Immature natural killer cell (primary cell): ENCODE data around the gene TMEM143. TPM values are rescaled to one million over a fixed set of nuclear protein-coding genes. Genes with fewer than 3 reads are reported as not detected.

Experiments used
- DNase-seq, 3 donors: peaks; one replicate each; pipeline ENCODE4 v3.0.0; 2022; ENCODE audit warnings: mixed read lengths in 1 of 3
- H3K27ac Mint-ChIP-seq, 6 donors: one replicate each; pipeline ENCODE4 v1.8.0; 2020; ENCODE audit warnings: mixed read lengths in 6 of 6, mild to moderate bottlenecking in 5 of 6, inconsistent platforms in 4 of 6, moderate library complexity in 3 of 6
- H3K27me3 Mint-ChIP-seq, 3 donors: one replicate each; pipeline ENCODE4 v1.8.0; 2020 to 2021; ENCODE audit warnings: low read depth in 3 of 3, mild to moderate bottlenecking in 3 of 3, mixed read lengths in 3 of 3, moderate library complexity in 3 of 3, inconsistent platforms in 1 of 3
- H3K36me3 Mint-ChIP-seq, 3 donors: one replicate each; pipeline ENCODE4 v1.8.0; 2020; ENCODE audit warnings: mixed read lengths in 3 of 3, inconsistent platforms in 2 of 3, mild to moderate bottlenecking in 2 of 3
- H3K4me1 Mint-ChIP-seq, 2 donors: one replicate each; pipeline ENCODE4 v1.8.0; 2020; ENCODE audit warnings: inconsistent platforms in 2 of 2, mild to moderate bottlenecking in 2 of 2, mixed read lengths in 2 of 2, moderate library complexity in 1 of 2
- H3K4me3 Mint-ChIP-seq, 5 donors: one replicate each; pipeline ENCODE4 v1.8.0; 2020; ENCODE audit warnings: mild to moderate bottlenecking in 5 of 5, mixed read lengths in 5 of 5, inconsistent platforms in 3 of 5, moderate library complexity in 3 of 5
- H3K9me3 Mint-ChIP-seq, 6 donors: one replicate each; pipeline ENCODE4 v1.8.0; 2020; ENCODE audit warnings: mild to moderate bottlenecking in 6 of 6, mixed read lengths in 6 of 6, inconsistent platforms in 4 of 6, moderate library complexity in 3 of 6
- polyA plus RNA-seq, 3 donors: library from polyadenylated mRNA; unstranded; fragments of 300-500 nt; fragmentation: Illumina TruSeq; gene quantifications; one replicate each; pipeline ENCODE4 v1.2.3, GENCODE V29; 2021

Gene TMEM143
- polyA plus RNA-seq, 3 donors from 2014 or later, result 2.8 to 6.3 (median 3.1) TPM

DNA sequence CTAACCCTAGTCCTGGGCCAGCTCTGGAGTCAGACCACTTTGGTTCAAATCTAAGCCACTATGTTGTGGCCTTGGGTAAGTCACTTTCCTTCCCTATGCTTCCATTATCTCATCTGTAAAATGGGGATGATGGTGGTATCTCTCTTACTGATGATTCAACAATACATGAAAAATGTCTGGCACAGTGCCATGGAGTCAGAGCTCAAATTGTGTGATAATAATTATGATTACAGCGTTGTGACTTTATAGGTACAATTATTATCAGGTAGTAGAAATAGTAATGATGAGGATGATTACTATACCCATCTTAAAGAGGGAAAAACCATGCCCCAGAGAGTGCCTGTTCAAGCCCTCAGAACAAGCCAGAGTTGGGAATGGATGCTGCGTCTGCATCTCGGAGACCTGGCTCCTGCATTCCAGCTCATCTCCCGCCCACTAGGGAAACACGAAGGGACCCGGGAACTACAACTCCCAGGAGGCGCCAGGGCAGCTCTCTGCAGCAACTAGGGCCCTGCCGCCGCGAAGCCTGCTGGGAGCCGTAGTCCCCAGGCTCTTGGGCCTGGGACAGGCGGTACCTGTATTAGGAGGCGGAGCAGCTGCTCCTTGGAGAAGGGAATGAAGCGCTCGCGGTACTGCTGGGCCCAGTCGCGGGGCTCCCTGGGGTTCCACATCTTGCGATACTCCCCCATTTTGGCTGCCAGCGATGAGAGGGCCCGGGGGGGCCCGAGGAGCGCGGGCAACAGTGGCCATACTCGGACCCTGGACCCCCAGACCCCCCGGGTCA, 832 bp downstream of the TMEM143 start:
- H3K4me1 Mint-ChIP-seq, result peaks cover 12 to 18% of the 10 kb centered on the region in 2 donors
- peak; percentile 79 to 82 (median 81) for DNase-seq
- peak overlapping the region; percentile 88 to 94 (median 90) for H3K4me3 Mint-ChIP-seq
- H3K36me3 Mint-ChIP-seq, result peaks cover 0 to 6% (median 0%) of the 10 kb centered on the region in 3 donors
- peak overlapping the region; percentile 81 to 94 (median 86) for H3K27ac Mint-ChIP-seq
- no peaks in the 10 kb centered on the region for H3K9me3 Mint-ChIP-seq
- H3K27me3 Mint-ChIP-seq, result peaks cover 5 to 9% (median 8%) of the 10 kb centered on the region in 3 donors

DNA sequence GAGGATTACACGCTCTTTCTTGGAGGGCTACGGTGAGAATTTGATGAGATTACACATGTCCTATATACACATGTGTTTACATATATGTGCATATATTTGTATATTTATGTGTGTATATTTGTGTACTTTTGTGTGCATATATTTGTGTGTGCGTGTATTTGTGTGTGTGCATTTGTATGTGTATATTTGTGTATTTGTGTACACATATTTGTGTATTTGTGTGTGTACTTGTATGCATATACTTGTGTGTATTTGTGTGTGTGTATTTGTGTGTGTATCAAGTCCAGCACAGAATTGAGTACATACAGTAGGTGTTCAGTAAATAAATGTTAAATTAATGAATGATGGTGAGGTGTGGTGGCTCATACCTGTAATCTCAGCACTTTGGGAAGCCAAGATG, 1.8 kb downstream of the TMEM143 start:
- H3K27me3 Mint-ChIP-seq, result peaks cover 5 to 9% (median 8%) of the 10 kb centered on the region in 3 donors
- peaks cover 0 to 6% (median 0%) of the 10 kb centered on the region in 3 donors for H3K36me3 Mint-ChIP-seq
- peak overlapping the region in 1 of 6 donors; percentile 34 for H3K27ac Mint-ChIP-seq
- no peak for DNase-seq
- no peaks in the 10 kb centered on the region for H3K9me3 Mint-ChIP-seq
- peak overlapping the region in 4 of 5 donors; percentile 15 to 44 (median 28) for H3K4me3 Mint-ChIP-seq
- peaks cover 12 to 18% of the 10 kb centered on the region in 2 donors for H3K4me1 Mint-ChIP-seq

DNA sequence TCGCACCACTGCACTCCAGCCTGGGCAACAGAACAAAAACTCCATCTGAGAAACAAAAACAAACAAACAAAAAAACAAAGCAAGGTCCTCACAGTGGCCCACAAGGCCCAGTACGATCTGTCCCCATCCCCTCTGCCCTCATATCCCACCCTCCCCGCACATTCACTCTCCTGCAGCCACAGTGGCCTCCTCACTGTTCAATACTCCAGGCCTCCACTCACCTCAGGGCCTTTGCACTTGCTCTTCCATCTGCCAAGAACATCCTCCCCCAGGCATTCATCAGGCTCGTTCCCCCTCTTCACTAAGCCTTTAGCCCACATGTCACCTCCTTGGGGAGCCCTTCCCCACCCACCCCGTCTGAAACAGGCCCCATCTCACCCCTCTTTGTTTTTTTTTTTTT, 4.6 kb downstream of the TMEM143 start:
- Mint-ChIP-seq H3K4me3 (no peak overlapping the region), H3K27me3 (peaks cover 4 to 7% (median 5%) of the 10 kb centered on the region in 3 donors)

DNA sequence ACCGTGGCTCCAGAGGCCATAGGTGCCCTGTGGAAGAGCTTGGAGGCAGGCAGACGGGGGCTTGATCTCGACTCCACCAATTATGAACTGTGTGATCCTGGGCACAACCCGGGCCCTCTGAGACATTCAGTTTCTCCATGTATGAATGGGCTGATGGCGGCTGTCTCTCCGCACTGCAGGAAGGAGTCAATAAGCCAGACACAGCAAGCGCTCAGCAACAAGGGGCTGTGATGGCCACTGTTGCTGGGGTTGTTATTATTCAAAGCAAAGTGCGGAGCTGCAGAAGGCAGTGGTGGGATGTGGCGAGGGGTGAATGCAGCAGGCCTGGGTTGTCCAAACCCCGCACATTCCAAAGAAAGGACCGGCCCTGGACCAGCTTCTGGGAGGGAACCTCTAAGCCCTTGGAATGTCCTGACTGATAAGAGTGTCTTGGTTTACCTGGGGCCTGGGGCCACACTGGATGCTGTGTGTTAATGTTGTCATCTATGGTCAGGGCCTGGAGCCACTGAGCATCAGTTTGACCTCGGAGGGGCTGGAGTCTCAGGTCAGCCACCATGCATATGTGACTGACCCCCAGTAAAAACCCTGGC, 8.3 kb downstream of the TMEM143 start:
- peaks cover 0 to 6% (median 0%) of the 10 kb centered on the region in 3 donors for H3K36me3 Mint-ChIP-seq
- H3K27me3 Mint-ChIP-seq, result peaks cover 0 to 2% (median 0%) of the 10 kb centered on the region in 3 donors

More for the DNA sequence above, 4.6 kb downstream of the TMEM143 start:
- Mint-ChIP-seq H3K9me3 (no peaks in the 10 kb centered on the region), H3K4me1 (peaks cover 7 to 13% of the 10 kb centered on the region in 2 donors), H3K36me3 (peaks cover 0 to 6% (median 0%) of the 10 kb centered on the region in 3 donors), H3K27ac (no peak overlapping the region)
- no peak for DNase-seq

DNA sequence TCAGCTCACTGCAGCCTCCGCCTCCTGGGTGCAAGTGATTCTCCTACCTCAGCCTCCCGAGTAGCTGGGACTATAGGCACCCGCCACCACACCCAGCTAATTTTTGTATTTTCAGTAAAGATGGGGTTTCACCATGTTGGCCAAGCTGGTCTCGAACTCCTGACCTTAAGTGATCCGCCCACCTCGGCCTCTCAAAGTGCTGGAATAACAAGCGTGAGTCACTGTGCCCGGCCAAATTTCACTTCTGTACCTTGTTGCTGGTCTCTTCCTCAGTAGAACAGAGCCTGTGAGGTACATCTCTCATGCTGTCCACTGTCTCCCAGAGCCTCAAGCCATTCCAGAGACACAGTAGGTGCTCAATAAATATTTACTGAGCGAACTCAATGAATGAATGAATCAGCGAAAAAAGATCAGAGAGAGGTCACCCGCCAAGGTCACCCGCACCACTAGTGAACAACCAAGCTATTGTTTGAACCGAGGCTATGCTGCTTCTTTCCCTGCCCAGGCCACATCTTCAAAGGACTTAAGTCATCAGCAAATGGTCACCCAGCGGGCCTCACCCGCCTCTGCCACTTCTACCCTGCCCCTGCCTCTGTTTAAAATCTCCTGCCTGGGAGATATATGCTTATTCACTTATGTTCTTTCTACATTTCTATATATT, 9.3 kb downstream of the TMEM143 start:
- Mint-ChIP-seq H3K4me1 (no peaks in the 10 kb centered on the region), H3K4me3 (no peak overlapping the region), H3K27ac (peak overlapping the region in 1 of 6 donors; percentile 22), H3K36me3 (peaks cover 0 to 6% (median 0%) of the 10 kb centered on the region in 3 donors), H3K27me3 (peaks cover 0 to 2% (median 0%) of the 10 kb centered on the region in 3 donors), H3K9me3 (no peaks in the 10 kb centered on the region)
- DNase-seq, result no peak

More for the DNA sequence above, 8.3 kb downstream of the TMEM143 start:
- H3K4me3 Mint-ChIP-seq, result no peak overlapping the region
- no peaks in the 10 kb centered on the region for H3K9me3 Mint-ChIP-seq
- no peak overlapping the region for H3K27ac Mint-ChIP-seq
- H3K4me1 Mint-ChIP-seq, result no peaks in the 10 kb centered on the region
- no peak for DNase-seq

DNA sequence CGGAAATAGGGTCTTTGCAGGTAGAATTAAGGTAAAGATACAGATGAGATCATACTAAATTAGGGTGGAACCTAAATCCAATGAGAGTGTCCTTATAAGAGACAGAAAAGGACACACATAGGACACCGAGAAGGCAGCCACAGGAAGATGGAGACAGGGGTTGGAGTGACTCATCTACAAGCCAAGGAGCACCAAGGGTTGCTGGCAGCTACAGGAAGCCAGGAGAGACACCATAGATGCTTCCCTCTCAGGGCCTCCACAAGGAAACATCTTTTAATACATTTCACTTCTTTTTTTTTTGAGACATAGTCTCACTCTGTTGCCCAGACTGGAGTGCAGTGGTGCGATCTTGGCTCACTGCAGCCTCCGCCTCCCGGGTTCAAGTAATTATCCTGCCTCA, 10.1 kb downstream of the TMEM143 start:
- Mint-ChIP-seq H3K9me3 (no peaks in the 10 kb centered on the region), H3K27ac (no peak overlapping the region), H3K36me3 (peaks cover 0 to 5% (median 0%) of the 10 kb centered on the region in 3 donors), H3K4me1 (no peaks in the 10 kb centered on the region), H3K27me3 (peaks cover 0 to 2% (median 0%) of the 10 kb centered on the region in 3 donors), H3K4me3 (no peak overlapping the region)
- DNase-seq, result no peak

DNA sequence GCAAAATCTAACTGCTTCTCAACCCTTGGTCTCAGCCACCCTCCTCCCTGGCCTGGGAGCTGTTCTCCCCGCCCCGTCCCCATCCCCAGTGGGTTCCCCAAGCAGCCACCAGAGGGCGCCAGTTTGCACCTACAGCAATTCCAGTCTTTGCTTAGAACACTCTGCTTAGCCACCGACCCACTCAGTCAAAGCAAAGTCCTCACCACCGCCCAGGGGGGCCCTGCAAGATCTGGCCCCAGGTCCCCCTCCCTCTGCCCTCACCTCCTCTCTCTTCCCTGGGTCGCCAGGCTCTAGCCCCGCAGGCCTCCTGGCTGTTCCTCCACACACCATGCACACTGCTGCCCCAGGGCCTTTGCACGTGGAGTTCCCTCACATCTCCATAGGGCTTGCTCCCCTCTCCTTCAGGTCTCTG, 12.4 kb downstream of the TMEM143 start:
- H3K27ac Mint-ChIP-seq, result no peak overlapping the region
- no peaks in the 10 kb centered on the region for H3K4me1 Mint-ChIP-seq
- peak; percentile 64 to 70 (median 65) for DNase-seq
- H3K27me3 Mint-ChIP-seq, result peaks cover 0 to 3% (median 0%) of the 10 kb centered on the region in 3 donors
- H3K36me3 Mint-ChIP-seq, result peaks cover 0 to 4% (median 4%) of the 10 kb centered on the region in 3 donors
- no peaks in the 10 kb centered on the region for H3K9me3 Mint-ChIP-seq
- no peak overlapping the region for H3K4me3 Mint-ChIP-seq

DNA sequence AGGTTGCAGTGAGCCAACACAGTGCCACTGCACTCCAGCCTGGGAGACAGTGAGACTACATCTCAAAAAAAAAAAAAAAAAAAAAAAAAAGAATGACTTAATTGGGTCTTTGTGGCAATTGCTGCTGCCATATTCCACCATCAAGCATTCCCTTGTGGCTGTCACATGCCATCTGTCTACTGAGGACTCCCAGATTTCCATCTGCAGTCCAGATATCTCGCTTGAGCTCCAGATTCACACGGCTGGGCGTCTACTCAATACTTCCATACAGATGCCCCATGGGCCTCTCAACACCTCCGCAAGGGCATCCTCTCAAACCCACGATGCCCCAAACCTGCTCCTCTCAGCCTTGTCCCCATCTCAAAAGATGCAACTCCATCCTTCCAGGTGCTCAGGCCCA, 12.9 kb downstream of the TMEM143 start:
- peaks cover 0 to 3% (median 3%) of the 10 kb centered on the region in 3 donors for H3K27me3 Mint-ChIP-seq

DNA sequence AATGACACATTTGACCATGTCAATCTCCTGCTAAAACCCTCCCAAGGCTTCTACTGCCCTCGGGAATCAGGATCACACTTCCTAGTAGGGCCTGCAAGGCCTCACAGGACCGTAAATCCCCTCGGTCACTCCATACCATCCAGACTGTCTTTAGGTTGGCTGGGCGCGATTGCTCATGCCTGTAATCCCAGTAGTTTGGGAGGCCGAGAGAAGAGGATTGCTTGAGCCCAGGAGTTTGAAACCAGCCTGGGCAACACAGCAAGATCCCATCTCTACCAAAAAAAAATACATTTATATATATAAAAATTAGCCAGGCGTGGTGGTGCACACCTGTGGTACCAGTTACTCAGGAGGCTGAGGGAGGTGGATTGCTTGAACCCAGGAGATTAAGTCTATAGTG, 15.0 kb downstream of the TMEM143 start:
- Mint-ChIP-seq H3K9me3 (no peaks in the 10 kb centered on the region), H3K4me1 (no peaks in the 10 kb centered on the region), H3K4me3 (no peak overlapping the region), H3K27ac (no peak overlapping the region), H3K36me3 (peaks cover 0 to 4% (median 4%) of the 10 kb centered on the region in 3 donors), H3K27me3 (peaks cover 0 to 3% (median 3%) of the 10 kb centered on the region in 3 donors)
- no peak for DNase-seq

More for the DNA sequence above, 12.9 kb downstream of the TMEM143 start:
- DNase-seq, result no peak
- H3K9me3 Mint-ChIP-seq, result no peaks in the 10 kb centered on the region
- no peaks in the 10 kb centered on the region for H3K4me1 Mint-ChIP-seq
- no peak overlapping the region for H3K27ac Mint-ChIP-seq
- no peak overlapping the region for H3K4me3 Mint-ChIP-seq
- H3K36me3 Mint-ChIP-seq, result peaks cover 0 to 4% (median 4%) of the 10 kb centered on the region in 3 donors

DNA sequence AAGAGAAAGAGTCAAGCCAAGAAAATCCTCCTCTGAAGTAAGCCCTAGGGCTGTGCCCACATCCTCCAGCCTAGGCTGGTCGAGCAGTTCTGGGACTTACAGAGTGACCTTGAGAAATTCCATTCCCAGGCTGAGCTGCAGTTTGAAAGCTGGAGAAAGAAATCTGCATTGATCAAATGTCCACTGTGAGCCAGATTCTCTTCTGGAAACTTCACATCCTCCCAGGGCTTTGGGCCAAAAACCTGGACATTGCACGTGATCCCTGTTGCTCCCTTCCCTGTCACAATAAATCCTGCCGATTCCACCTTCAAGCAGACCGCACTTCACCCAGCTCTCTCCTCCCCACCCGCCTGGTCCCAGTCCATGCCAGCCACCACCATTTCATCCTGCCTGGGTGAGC, 15.7 kb downstream of the TMEM143 start:
- no peak overlapping the region for H3K4me3 Mint-ChIP-seq
- H3K9me3 Mint-ChIP-seq, result no peaks in the 10 kb centered on the region
- H3K27ac Mint-ChIP-seq, result peak overlapping the region in 1 of 6 donors; percentile 2
- no peak for DNase-seq
- no peaks in the 10 kb centered on the region for H3K4me1 Mint-ChIP-seq
- peaks cover 0 to 3% (median 3%) of the 10 kb centered on the region in 3 donors for H3K27me3 Mint-ChIP-seq
- H3K36me3 Mint-ChIP-seq, result peaks cover 0 to 4% (median 4%) of the 10 kb centered on the region in 3 donors

DNA sequence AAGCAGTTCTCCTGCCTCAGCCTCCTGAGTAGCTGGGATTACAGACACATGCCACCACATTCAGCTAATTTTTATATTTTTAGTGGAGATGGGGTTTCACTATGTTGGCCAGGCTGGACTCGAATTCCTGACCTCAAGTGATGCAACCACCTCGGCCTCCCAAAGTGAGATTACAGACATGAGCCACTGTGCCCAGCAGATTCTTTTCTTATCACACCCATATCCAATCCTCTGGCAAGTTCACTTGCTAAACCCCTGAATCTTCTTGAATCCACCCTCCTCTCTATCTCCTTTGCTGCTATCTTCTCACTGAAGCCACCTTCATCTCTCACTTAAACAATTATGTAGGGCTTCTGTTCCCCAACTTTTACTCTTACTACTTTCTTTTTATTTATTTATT, 17.5 kb downstream of the TMEM143 start:
- DNase-seq, result no peak
- no peak overlapping the region for H3K27ac Mint-ChIP-seq
- H3K27me3 Mint-ChIP-seq, result peaks cover 0 to 3% (median 3%) of the 10 kb centered on the region in 3 donors
- no peaks in the 10 kb centered on the region for H3K4me1 Mint-ChIP-seq
- peaks cover 0 to 4% (median 4%) of the 10 kb centered on the region in 3 donors for H3K36me3 Mint-ChIP-seq
- no peak overlapping the region for H3K4me3 Mint-ChIP-seq
- no peaks in the 10 kb centered on the region for H3K9me3 Mint-ChIP-seq

DNA sequence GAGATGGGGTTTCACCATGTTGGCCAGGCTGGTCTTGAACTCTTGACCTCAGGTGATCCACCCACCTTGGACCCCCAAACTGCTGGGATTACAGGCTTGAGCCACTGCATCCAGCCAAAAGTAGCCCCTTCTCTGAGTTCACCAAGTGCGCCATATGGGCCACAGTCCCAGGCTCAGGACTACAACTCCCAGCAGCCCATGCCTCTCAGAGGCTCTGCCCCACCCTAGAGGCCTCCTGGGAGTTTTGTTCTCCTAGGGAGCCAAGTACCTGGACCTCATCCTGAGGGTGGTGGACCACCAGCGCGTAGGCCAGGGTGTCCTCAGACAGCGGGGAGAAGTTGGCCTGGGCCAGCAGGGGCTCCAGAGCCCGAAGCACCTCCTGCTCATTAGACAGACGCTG, 18.8 kb downstream of the TMEM143 start:
- H3K4me1 Mint-ChIP-seq, result no peaks in the 10 kb centered on the region
- H3K27me3 Mint-ChIP-seq, result peaks cover 0 to 3% (median 2%) of the 10 kb centered on the region in 3 donors
- peaks cover 0 to 4% (median 4%) of the 10 kb centered on the region in 3 donors for H3K36me3 Mint-ChIP-seq
- H3K4me3 Mint-ChIP-seq, result no peak overlapping the region
- DNase-seq, result no peak
- H3K9me3 Mint-ChIP-seq, result no peaks in the 10 kb centered on the region
- H3K27ac Mint-ChIP-seq, result no peak overlapping the region

DNA sequence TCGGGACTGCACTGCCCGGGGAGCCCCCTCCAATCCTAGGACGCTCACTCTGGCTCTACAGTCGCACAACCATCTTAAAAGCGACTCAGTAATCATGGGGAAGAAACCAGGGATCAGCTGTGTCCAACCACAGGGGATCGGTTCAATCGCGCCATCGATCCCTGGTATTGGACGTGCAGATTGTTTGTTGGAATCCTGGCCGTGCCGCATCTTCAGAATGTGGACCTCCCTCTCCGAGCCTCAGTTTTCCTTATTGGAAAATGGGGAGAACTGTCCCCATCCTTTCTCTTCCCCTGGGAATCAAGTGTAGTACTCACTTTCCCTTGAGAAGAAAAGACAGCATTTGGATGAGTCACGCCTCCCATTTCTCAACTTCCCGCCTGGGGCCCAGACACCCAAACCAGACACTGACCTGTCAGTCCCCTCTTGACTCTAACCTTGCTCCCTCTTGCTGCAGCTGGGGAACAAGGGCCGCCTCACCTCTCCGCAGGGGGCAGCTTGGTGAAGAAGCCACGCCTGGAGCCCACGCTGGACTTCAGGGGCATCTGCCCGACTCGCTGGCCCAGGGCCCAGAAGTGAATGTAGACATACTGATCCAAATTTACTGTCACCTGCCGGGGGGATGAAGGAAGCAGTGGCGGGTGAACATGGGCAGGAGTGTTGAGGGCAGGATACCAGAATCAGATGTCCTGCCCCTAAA, 20.7 kb downstream of the TMEM143 start:
- no peak overlapping the region for H3K4me3 Mint-ChIP-seq
- no peak overlapping the region for H3K27ac Mint-ChIP-seq
- no peaks in the 10 kb centered on the region for H3K9me3 Mint-ChIP-seq
- H3K27me3 Mint-ChIP-seq, result peaks cover 0 to 3% (median 2%) of the 10 kb centered on the region in 3 donors
- no peaks in the 10 kb centered on the region for H3K4me1 Mint-ChIP-seq
- no peak for DNase-seq
- no peaks in the 10 kb centered on the region for H3K36me3 Mint-ChIP-seq
